K562 (cell line): ENCODE results near the gene MBNL2. TPM values are rescaled to one million over a fixed set of nuclear protein-coding genes. Genes with fewer than 3 reads are reported as not detected.

Experiments
- ATAC-seq: fragments of 200-7000 bp; cut with Tn5 transposase; 3 replicates; pipeline ENCODE4 v1.9.1; 2020; ENCODE audit warnings: moderate library complexity
- BruUV-seq: library from RNA; stranded (reverse); fragments of 400-500 nt; replicated peaks from 2 replicates; lab custom pipeline; 2021; lab: Mats Ljungman, UMichigan
- CTCF ChIA-PET: fragments of 300-600 bp; formaldehyde crosslinking; extraction: SDS; loops from one replicate; lab custom pipeline; 2021; ENCODE audit warnings: low intra/inter-chr PET ratio; lab: Yijun Ruan, JAX
- POLR2A ChIA-PET: fragments of 300-600, 350-650 bp; sonication (Branson Sonifier 250); formaldehyde crosslinking; extraction: SDS; loops from one replicate; lab custom pipeline; 2021; ENCODE audit warnings: antibody characterized with exemption, inconsistent platforms; lab: Yijun Ruan, JAX
- DNase-seq, 4 experiments: peaks; one replicate each; pipeline versions ENCODE4 v3.0.0 to v3.0.0-alpha.2; 2011 to 2018; ENCODE audit warnings: low spot score in 3 of 4, mixed read lengths in 3 of 4; ENCODE audit errors: extremely low read depth in 1 of 4
- FAIRE-seq: peaks from 2 replicates; lab custom pipeline; 2011; peaks lifted over from hg19 to GRCh38; lab: Jason Lieb, UNC
- H2AFZ ChIP-seq: 2 replicates; pipeline ENCODE4 v1.6.0; 2011; ENCODE audit warnings: low read depth, low read length, control low read depth, inconsistent platforms
- H3K27ac ChIP-seq: fragments of 200-600 bp; 3 replicates; pipeline ENCODE4 v1.8.0; 2011; ENCODE audit warnings: low read depth, mild to moderate bottlenecking, control low read depth, inconsistent platforms, low read length, moderate library complexity, mixed read lengths; ENCODE audit errors: extremely low read depth
- H3K27me3 ChIP-seq, 2 experiments: fragments of 300-600 bp in 1 of 2; 2 replicates in 1 of 2; 3 replicates in 1 of 2; pipeline versions ENCODE4 v1.6.0 to v1.8.0; 2011; ENCODE audit warnings: inconsistent platforms in 2 of 2, low read length in 2 of 2, mild to moderate bottlenecking in 1 of 2, mixed read lengths in 1 of 2, moderate library complexity in 1 of 2; ENCODE audit not compliant: control insufficient read depth in 2 of 2, insufficient read depth in 2 of 2
- H3K36me3 ChIP-seq: fragments of 300-600 bp; 3 replicates; pipeline ENCODE4 v1.8.0; 2011; ENCODE audit warnings: mild to moderate bottlenecking, low read length, inconsistent platforms; ENCODE audit not compliant: control insufficient read depth, insufficient read depth
- H3K4me1 ChIP-seq, 2 experiments: fragments of 200-600 bp in 1 of 2; replicated peaks in 1 of 2; 2 replicates in 1 of 2; 3 replicates in 1 of 2; pipeline versions ENCODE4 v1.5.1 to v1.8.0; 2011; ENCODE audit warnings: inconsistent platforms in 2 of 2, low read length in 2 of 2, mild to moderate bottlenecking in 1 of 2, mixed read lengths in 1 of 2, moderate library complexity in 1 of 2; ENCODE audit not compliant: control insufficient read depth in 2 of 2, insufficient read depth in 2 of 2
- H3K4me2 ChIP-seq: 2 replicates; pipeline ENCODE4 v1.6.1; 2011; ENCODE audit warnings: low read length, control low read depth, inconsistent platforms, mixed read lengths; ENCODE audit not compliant: insufficient read depth
- H3K4me3 ChIP-seq: fragments of 200-600 bp; sonication (generic), shearing (Covaris generic); 2 replicates; pipeline ENCODE4 v1.5.1; 2016; ENCODE audit warnings: control low read depth, inconsistent platforms
- H3K79me2 ChIP-seq: fragments of 200-600 bp; 3 replicates; pipeline ENCODE4 v1.8.0; 2011; ENCODE audit warnings: low read length, inconsistent platforms; ENCODE audit not compliant: control insufficient read depth, insufficient read depth
- H3K9ac ChIP-seq, 2 experiments: 2 replicates each; pipeline versions ENCODE4 v1.6.0 to v1.6.1; 2011; ENCODE audit warnings: low read depth in 2 of 2, low read length in 2 of 2, control low read depth in 1 of 2, inconsistent platforms in 1 of 2, mild to moderate bottlenecking in 1 of 2, mixed read lengths in 1 of 2; ENCODE audit not compliant: insufficient read depth in 1 of 2
- H3K9me1 ChIP-seq: one replicate; pipeline ENCODE4 v1.6.0; 2011; ENCODE audit warnings: inconsistent platforms, mild to moderate bottlenecking, low read length, moderate library complexity; ENCODE audit not compliant: control insufficient read depth, insufficient read depth
- H3K9me3 ChIP-seq: replicated peaks from 2 replicates; pipeline ENCODE4 v1.5.1; 2011; ENCODE audit warnings: low read depth, low read length, inconsistent platforms; ENCODE audit not compliant: control insufficient read depth, insufficient read depth
- H4K20me1 ChIP-seq: replicated peaks from 2 replicates; pipeline ENCODE4 v1.6.1; 2011; ENCODE audit warnings: low read length, inconsistent platforms, mixed read lengths; ENCODE audit not compliant: control insufficient read depth, insufficient read depth
- ADNP ChIP-seq: fragments of 200-800 bp; sonication (Bioruptor generic); IDR thresholded peaks from 2 replicates; pipeline ENCODE4 v1.6.1; 2016; ENCODE audit warnings: missing genetic modification characterization, missing compliant biosample characterization
- C11orf30 ChIP-seq: fragments of 450-650 bp; IDR thresholded peaks from 2 replicates; pipeline ENCODE4 v1.6.1; 2016; ENCODE audit warnings: low read depth, mild to moderate bottlenecking
- CBFA2T3 ChIP-seq: fragments of 450-650 bp; IDR thresholded peaks from 2 replicates; pipeline ENCODE4 v1.6.1; 2017
- CC2D1A ChIP-seq: fragments of 450-650 bp; IDR thresholded peaks from 2 replicates; pipeline ENCODE4 v1.6.1; 2017; ENCODE audit warnings: mild to moderate bottlenecking
- HNRNPH1 ChIP-seq: fragments of 200-400 bp; formaldehyde crosslinking; optimal IDR thresholded peaks from 2 replicates; pipeline ENCODE3; 2017; ENCODE audit warnings: low read depth, mild to moderate bottlenecking, low read length, moderate library complexity
- MAFF ChIP-seq: IDR thresholded peaks from 2 replicates; pipeline ENCODE4 v1.6.1; 2012; ENCODE audit warnings: low read length, improper control_type of control experiment
- MAFG ChIP-seq: fragments of 450-650 bp; conservative IDR thresholded peaks from 2 replicates; pipeline ENCODE4 v1.6.1; 2016; ENCODE audit warnings: missing genetic modification characterization, missing compliant biosample characterization
- MAFK ChIP-seq: IDR thresholded peaks from 2 replicates; pipeline ENCODE4 v1.6.1; 2011; ENCODE audit warnings: low read length, improper control_type of control experiment
- NR2C2 ChIP-seq, 2 experiments: fragments of 200-800 bp in 1 of 2; sonication (Bioruptor generic) in 1 of 2; sonication (generic) in 1 of 2; formaldehyde crosslinking in 1 of 2; IDR thresholded peaks; 2 replicates each; pipeline versions ENCODE4 v1.6.1 to v1.8.0; 2016 to 2022; ENCODE audit warnings: mild to moderate bottlenecking in 1 of 2, missing compliant biosample characterization in 1 of 2, missing genetic modification characterization in 1 of 2, missing genetic modification reagents in 1 of 2
- TSC22D4 ChIP-seq: fragments of 450-650 bp; IDR thresholded peaks from 2 replicates; pipeline ENCODE4 v1.6.1; 2016; ENCODE audit warnings: missing genetic modification characterization, missing biosample characterization, control low read depth
- ZNF316 ChIP-seq: fragments of 450-650 bp; IDR thresholded peaks from 2 replicates; pipeline ENCODE4 v1.6.1; 2016
- ZNF444 ChIP-seq: fragments of 250-450 bp; sonication (Bioruptor Pico); IDR thresholded peaks from 2 replicates; pipeline ENCODE4 v1.4.0; 2020; ENCODE audit warnings: mild to moderate bottlenecking, moderate library complexity
- WGBS: fragments of 100-300 bp; shearing (Covaris generic); methylation state at CpG from one replicate; pipeline ENCODE4 v1.1.6; 2016; ENCODE audit warnings: low coverage, mixed read lengths; ENCODE audit not compliant: insufficient coverage; ENCODE audit errors: missing lambda C conversion rate; 5-methylcytosine and 5-hydroxymethylcytosine counted together
- in situ Hi-C: fragments of 300-500 bp; cut with MboI; formaldehyde crosslinking; loops from 4 replicates; pipeline ENCODE4 v1.15.0; 2018; ENCODE audit warnings: inconsistent platforms, mixed read lengths
- intact Hi-C: fragments of 100-400 bp; cut with micrococcal nuclease; formaldehyde crosslinking; loops from 2 replicates; pipeline ENCODE4 v1.14.2; 2022
- polyA plus RNA-seq, 8 experiments: library from polyadenylated mRNA; depleted of rRNA in 4 of 8; stranded (reverse) in 5 of 8; unstranded in 3 of 8; fragments of >200 nt; fragmentation: Nextera tagmentation in 2 of 8; fragmentation: Illumina TruSeq in 1 of 8; extraction: Ambion mirVana in 2 of 8; extraction: Trizol in 1 of 8; gene quantifications; 2 replicates each; pipeline versions ENCODE4 v1.2.1 to v1.2.3, GENCODE V29; 2011 to 2014; ENCODE audit warnings: inconsistent platforms in 1 of 8, missing spikeins in 1 of 8
- total RNA-seq, 7 experiments: library from RNA; depleted of rRNA in 6 of 7; stranded (reverse); fragments of >200 nt in 6 of 7; fragmentation: Illumina TruSeq in 2 of 7; extraction: Trizol in 2 of 7; gene quantifications; 2 replicates each; pipeline versions ENCODE4 v1.2.1 to v1.2.3, GENCODE V29; 2011 to 2021; ENCODE audit warnings: low replicate concordance in 1 of 7

MBNL2 gene
- total and polyA plus RNA-seq, 9 of the 15 experiments (the other 6 are each of a cell fraction or from before 2014, with no cell fraction given): 7.0 to 24.8 (median 13.8) TPM

- Histone ChIP-seq H2AFZ (peak overlapping the region; percentile 14; the same call in 1 of the 2 replicates), H3K27ac (peak overlapping the region; percentile 75), H3K27me3 (no peaks in the 10 kb centered on the region), H3K36me3 (no peaks in the 10 kb centered on the region; the same call in 2 of the 3 replicates), H3K4me3 (no peak overlapping the region), H3K9me3 (no peaks in the 10 kb centered on the region), H4K20me1 (no peaks in the 10 kb centered on the region), H3K4me2 (peak overlapping the region; percentile 34; the same call in 1 of the 2 replicates), H3K4me1 (peaks cover 0 to 14% of the 10 kb centered on the region in 2 experiments; a peak in 4 of 5 replicates), H3K9ac (peak overlapping the region in 1 of 2 experiments; percentile 52; a peak in 2 of 4 replicates), H3K9me1 (no peaks in the 10 kb centered on the region), H3K79me2 (peaks cover 92% of the 10 kb centered on the region)
- DNase-seq (no peak), ATAC-seq (peak; percentile 36; the same call in 2 of the 3 replicates), FAIRE-seq (peak; percentile 35)
- intact Hi-C loops: no loop called here
- TF ChIP-seq NR2C2 (CRISPR knock-in tag; IDR thresholded peaks at IDR 0.05) (no peak), NR2C2 (tag; IDR thresholded peaks at IDR 0.05) (0 out of 2 replicates have a peak, but pooled peaks have one; percentile 0), C11orf30 (peak; percentile 96), CBFA2T3 (no peak), TSC22D4 (no peak), ZNF316 (peak; percentile 99), ADNP (tag) (no peak), MAFK (peak; percentile 100), ZNF444 (CRISPR knock-in tag) (no peak), CC2D1A (no peak), MAFF (peak; percentile 99), MAFG (tag) (peak; percentile 96), HNRNPH1 (no peak)
- WGBS: 8% methylated on average over 3 of the region's 3 CpGs
- no TSS peak for BruUV-seq
- in situ Hi-C loops: no loop called here
- ChIA-PET CTCF (no interaction called here), POLR2A (interaction anchor here (0.9 to 3.0 kb wide), 7 partner anchors 10 to 59 kb away, joined by 3 to 15 read pairs (median 5); partner anchors contain the start of gene MBNL2)
Measured at GRCh38 chr13:97249796-97250495, 27.8 kb downstream of the MBNL2 start.
